NCI-H526 treated with DMSO at 0.1 percent for 48 hours (cell line): ENCODE measurements around the gene SPHK2.
"Not testable (repeated sequence)": the region's sequence is repeated elsewhere in the genome, so short reads cannot be mapped to it uniquely, and the experiment has no call there.

Experiments used
- DNase-seq: peaks from one replicate; lab custom pipeline; 2025; lab: John Stamatoyannopoulos, UW

SPHK2 gene

DNA sequence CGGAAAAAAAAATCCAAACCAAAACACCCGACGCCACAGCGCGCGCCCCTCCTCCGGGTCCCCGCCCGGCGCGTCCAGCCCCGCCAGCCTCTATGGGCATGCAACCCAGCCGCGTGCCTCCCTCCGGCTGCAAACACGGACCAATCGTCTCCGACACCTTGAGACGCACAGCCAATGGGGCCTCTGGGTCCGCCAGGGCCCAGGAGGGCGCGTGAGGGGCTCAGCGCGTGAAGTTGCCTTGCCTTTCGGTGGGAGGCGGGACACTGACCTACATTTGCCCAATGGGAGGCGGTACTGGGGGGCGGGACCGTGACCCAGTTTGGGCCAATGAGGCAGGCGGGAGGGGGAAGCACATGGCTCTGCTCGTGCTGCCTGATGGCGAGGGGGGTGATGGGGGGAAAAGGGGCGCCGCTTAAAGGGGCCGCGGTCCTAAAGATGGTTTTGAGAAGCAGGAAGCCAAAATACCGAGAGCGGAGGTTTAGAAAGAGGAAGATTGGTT lies 18.2 kb downstream of the SPHK2 start:
- peak; percentile 96 for DNase-seq

DNA sequence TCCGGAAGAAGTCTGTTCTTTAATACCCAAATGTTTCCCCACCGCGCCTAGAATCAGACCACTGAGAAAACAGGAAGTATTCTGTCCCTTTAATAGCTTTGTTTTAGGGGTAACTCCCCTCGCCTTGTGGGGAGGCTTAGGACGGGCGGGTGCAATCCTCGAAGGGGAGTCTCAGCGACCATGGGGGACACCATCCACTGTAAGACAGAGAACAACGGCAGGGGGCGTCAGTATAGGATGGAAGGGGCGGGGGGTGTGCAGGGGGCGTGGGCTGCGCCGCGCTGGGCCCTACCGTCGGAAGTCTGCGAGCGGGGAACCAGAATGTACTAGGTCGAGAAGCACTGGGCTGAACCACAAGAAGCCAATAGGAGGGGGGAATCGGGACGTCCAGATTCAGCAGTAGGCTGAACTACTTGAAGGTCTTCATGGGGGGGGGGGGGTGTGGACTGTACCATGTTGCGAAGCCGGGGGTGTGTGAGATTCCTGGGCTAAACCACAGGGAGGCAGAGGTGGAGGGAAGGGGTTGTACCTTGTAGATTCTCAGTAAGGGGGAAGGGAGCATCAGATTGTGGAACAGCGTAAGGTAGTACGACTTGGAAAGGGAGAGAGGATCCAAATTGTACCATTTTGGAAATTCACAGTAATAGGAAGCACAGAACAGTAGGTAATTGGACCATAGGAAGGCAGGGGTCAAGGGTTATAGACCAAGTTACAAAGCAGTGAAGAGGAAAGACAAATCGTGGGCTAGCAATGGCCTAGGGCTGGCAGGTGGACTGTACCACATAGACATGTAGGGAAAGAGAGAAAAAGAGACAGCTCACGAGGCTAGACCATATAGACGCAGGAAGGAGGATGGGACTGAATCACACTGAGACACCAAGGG lies 18.9 kb downstream of the SPHK2 start:
- peak; percentile 87 for DNase-seq

DNA sequence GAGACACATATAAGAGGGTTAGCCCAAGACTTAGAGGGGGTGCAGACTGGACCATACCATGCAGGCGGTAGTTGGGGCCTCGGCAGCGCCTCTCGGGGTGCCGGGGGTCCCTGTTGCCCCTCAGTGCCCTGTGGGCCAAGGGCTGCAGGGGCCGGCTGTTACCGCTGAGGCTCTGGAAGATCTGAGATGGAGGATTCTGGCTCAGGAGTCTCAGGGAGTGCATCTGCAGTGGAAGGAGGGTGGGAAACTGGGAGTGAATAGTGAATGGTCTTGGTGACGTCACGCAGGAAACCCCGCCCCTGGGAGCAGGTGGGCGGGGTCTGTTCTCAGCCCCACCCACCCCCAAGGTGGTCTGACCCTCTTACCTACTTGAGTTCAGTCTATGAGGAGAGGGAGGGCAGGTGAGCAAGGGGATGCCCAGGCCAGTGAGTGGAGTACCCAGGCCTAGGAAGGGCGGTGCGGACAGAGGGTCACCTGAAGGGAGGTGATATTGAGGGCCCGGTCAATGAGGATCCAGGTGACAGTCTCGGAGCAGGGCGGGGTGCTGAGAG lies 19.6 kb downstream of the SPHK2 start:
- no peak for DNase-seq

DNA sequence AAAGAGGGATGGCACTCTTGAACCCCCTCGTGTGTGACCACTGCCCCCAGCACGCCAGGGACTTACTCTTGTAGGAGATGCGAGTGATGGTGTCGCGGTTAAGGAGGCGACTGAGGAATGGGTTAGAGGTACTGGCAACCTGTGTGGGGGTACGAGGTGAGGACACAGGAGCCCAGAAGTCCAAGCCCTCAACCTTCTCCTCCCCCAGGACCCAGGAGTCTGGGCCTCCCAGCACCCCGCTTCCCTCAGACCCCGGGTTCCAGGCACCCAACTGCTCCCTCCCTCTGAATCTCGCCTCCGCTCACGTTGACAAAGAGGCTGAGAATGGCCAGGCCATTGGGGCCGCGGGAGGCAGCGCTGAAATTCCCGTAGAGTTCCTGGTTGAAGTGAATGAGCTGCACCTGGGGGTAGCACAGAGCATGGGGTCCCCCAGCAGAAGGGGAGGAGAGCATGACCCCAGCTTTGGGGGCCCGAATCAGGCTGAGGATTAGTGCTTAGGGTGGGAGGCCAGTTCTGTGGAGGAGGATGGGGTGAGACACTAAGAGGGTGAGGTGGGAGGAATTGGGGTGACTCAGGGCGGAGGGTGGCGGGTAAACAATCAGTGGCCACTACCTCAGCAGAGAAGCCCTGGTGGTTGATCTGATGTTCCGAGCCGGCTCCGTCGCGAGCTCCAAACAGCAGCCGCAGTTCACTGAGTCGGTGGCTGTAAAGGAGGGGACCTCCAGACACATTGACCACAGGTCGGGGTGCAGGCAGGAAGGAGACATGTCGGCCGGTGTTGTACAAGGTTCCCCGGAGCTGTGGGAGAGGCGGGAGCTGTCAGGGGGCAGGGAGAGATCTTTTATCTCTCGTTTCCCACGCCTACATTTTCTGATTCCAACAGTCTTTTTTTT lies 20.4 kb downstream of the SPHK2 start:
- no peak for DNase-seq

DNA sequence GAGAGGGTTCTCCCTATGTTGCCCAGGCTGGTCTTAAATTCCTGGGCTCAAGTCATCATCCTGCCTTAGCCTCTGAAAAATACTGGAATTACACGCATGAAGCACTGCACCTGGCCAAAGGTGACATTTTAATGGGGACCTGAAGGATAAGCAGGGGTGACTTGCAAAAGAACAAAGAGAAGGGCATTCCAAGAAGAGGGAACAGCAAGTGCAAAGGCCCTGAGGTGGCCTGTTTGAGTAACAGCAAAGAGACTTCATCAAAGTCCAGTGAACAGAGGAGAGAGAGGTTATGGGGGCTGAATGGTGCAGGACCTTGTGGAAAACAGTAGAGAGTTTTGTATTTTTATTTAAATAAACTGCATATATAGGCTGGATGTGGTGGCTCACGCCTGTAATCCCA lies 22.5 kb downstream of the SPHK2 start:
- no peak for DNase-seq

DNA sequence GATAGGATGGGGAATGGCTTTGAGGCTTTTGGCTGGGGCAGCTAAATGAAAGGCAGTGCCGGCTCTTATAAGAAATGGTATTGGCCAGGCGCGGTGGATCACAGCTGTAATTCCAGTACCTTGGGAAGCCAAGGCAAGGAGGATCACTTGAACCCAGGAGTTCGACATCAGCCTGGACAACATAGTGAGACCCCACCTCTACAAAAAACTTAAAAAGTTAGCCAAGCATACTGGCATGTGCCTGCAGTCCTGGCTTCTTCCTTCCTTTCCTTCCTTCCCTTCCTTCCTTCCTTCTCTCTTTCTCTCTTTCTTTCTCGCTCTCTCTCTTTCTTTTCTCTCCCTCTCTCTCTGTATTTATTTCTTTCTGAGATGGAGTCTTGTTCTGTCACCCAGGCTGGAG lies 23.6 kb downstream of the SPHK2 start:
- DNase-seq, result no peak

DNA sequence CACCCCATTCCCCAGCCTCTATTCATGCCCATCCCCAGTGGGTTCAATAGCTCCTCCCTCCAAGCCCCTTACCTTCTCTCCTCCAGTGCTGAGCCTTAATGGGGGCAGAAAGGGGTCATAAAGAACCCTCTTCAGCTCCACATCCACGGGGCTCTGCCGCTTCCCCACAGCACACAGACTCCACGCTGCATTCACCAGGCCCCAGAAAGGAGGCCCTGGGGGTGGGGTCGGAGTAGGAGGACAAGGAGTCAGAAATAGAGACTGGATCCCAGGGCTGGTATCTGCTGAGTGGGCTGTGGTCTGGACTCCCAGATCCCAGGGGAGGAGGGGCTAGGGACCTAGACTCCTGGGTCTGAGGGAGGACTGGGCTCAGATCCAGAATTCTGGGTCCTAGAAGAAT lies 25.0 kb downstream of the SPHK2 start:
- no peak for DNase-seq

DNA sequence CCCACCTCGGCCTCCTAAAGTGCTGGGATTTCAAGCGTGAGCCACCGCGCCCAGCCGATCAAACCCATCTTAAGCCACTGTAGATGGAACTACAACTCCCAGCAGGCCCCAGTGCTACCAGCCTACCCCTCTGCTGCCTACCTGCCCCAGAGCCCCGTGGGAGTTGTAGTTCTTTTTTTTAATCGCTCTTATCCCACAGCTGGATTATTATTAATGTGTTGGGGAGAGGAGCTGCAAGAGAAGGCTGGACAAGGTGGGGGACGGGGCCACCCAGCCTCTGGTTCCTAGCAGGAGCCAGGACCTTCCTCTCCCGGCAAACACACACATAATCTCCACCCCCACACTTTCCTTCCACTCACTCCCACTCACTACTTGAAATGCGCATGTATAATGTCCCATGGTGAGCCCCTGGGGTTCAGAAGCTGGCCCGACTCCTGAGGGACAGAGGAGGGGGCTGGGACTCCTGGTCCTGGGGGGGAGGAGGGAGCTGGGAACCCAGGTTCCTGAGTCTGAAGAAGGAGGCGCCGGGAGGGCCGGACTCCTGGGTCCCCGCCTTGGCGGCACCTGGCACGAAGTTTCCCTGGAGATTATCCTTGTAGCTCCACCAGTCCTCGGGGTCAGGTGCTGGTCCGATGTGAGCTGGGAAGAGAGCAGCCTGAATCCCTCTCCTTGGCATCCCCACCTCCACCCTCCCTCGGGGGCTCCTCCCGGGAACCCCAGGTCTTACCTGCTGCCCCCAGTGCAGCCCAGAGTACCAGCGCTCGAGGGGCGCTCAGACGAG lies 25.7 kb downstream of the SPHK2 start:
- peak; percentile 36 for DNase-seq

DNA sequence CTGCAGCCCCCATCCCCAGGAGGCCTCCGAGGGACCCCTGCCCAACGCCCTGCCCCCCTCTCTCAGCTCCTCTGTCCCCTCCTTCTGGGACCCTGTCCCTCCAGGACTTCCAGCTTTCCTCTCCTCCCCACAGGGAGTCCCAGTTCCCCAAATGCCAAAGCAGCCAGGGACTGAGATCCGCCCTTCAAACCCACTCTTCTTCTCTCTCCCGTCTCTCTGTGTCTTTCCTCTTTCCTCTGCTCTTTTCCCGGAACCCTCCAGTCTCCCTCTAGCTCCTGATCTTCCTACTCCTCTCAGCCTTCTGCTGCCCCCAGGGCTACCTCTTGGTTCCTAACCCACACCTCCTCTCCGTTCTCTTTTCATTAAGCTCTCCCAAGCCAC lies 26.3 kb downstream of the SPHK2 start:
- no peak for DNase-seq

DNA sequence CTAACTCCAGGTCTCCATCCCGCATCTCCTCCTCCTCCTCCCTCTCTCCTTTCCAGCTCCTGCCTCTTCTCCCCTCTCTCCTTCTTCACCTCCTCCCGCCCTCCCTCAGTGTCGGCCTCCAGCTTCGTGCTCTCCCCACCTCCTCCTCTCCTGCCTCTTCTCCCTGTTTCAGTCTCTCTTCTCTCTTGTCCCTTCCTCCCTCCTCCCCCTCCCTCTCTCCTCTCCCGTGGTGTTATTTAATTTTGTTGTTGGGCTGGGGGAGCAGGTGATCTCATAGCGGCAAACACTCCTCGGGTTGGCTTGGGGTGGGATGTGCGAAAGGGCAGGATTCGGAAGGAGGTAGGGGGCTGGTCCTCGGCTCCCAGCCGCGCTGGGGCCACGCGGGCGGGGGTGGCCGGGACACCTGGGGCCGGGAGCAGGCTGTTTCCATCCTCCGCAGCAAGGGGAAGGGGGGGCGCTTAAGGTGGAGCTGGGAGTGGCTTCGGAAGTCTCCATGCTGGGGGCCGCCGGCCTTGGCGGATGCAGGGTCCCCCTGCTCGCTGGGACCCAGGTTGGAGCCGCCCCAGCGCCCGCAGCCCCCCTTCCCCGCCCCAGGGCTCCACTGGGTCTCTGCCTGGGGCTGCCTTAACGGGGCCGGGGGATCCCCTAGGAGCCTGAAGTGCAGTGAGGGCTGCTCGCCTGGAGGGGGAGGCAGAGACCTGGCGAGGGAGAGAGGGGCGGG lies 26.9 kb downstream of the SPHK2 start, which contains the start of gene CA11:
Gene CA11, minus strand, starts transcription at position 187 of the 721 bp plus-strand sequence. CDS start 555 bp downstream, outside the sequence.
- peak; percentile 71 for DNase-seq

DNA sequence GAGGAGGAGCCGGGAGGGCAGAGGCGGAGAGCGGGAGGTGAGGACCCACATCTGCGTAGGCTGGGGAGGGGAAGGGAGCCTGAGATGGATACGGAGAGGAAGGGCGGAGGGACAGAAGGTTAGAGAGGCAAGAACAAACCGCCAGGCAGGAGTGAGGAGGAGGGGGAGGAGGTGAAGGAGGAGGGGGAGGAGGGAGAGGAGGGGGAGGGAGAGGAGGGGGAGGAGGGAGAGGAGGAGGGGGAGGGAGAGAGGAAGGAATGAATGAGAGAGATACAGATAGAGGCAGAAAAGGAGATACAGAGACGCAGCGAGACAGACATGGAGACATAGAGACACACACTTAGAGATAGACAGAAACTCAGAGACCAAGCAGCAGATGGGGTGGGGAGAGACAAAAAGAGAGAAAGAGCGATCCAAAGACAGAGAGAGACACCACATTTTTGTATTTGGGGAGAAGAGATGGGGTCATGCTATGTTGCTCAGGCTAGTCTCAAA lies 27.5 kb downstream of the SPHK2 start:
- DNase-seq, result no peak

DNA sequence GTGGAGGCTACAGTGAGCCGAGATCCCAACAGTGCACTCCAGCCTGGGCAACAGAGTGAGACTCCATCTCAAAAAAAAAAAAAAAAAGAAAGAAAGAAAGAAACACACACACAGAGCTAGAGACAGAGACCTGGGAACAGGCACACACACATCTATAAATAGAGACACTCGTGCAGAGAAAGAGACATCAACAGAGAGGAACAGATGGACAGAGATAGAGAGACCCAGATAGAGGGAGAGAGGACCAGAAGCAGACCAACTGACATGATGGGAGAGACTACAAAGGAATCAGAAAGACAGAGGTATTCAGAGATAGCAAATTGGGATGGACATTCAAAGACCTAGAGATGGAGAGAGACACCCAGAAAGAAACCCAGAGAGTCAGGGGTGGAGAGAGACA lies 28.8 kb downstream of the SPHK2 start:
- DNase-seq, result no peak

DNA sequence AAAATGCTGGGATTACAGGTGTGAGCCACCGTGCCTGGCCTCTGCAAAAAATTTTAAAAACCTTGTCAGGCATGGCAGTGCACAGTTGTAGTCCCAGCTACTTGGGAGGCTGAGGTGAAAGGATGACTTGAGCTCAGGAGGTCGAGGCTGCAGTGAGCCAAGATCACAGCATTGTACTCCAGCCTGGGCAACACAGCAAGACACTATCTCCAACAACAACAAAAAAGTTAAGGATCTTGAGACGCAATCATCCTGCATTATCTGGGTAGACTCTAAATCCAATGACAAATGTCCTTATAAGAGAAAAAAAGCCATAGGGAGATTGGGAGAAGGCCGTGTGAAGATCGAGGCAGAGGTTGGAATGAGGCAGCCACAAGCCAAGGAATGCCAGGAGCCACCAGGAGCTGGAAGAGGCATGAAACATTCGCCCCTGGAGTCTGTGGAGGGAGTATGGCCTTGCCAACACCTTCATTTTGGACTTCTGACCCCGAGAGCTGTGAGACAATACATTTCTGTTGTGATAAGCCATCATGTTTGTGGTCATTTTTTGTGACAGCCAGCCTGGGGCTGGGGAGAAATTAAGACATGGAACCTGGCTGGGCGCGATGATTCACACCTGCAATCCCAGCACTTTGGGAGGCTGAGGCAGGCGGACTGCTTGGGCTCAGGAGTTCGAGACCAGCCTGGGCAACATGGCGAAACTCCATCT lies 31.8 kb downstream of the SPHK2 start:
- DNase-seq, result no peak

DNA sequence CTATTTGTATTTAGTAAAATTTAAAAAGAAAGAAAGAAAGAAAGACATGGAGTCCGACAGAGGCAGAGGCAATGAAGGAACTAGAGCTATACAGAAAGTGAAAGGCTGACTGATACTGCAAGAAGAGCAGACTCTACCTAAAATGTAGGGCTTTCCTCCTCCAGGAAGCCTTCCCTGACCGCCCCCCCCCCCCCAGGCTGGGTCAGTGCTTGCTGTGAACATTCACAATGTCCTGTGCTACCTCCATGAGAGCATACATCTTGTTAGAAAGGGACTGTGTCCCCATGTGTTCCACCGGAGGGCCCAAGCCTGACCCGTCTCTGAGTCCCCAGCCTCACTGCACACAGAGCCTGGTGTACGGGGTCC lies 32.4 kb downstream of the SPHK2 start:
- DNase-seq, result no peak

DNA sequence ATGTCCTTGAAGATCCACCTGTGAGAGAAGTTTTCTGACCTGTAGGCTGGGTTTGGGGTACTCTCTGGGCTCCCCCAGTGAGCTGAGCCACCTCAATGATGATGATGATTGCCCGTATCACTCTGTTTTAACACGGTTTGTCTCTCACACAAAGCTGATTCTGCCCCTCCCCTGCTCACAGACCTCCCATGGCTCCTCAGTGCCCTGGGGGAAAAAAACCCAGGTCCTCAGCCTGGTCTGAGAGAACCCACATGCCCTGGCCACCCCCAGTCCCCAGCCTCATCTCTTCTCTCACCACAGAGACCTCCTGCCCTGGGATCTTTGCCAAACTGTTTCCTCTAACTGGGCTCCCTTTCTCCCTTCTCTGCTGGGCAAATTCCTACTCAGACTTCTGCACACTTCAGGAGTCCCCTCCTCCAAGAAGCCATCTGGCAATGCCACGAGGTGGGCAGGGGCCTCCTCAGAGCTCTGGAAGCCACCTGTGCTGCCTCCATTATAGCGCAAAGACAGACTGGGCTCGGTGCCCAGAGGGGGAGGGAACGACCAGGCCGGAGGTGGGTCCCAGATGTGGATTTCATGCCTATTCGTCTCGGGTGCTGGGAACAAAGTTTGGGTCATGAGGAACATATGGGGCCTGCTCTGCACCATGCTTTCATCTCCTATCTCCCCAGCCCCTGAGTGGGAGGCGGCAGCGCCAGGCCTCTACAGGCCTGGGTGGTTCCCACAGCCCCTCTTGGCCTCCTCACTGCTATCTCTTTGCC lies 35.2 kb downstream of the SPHK2 start:
- DNase-seq, result no peak

DNA sequence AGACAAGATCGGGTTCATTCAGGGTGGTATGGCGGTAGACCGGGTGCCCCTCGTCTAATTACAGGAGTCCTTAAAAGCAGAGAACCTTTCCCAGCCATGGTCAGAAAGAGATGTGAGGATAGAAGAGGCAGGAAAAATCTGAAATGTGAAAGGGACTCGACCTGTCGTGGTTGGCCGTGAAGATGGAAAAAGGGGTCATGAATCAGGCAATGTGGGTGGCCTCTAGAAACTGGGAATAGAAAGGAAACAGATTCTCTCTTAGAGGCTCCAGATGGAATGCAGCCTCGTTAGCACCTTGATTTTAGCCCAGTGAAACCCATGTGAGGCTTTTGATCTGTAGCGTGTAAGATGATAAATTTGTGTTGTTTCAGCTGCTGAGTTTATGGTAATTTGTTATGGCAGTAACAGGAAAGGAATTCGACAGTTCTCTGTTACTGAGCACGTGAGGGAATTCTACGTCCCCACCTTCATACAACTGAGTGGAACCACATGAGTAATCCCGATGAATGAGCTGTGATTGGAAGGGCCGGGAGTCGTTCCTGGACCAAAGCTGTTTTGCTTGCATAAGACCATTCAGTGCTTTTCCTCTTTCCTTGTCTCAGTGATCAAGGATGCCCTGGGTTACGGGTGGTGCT lies 37.7 kb downstream of the SPHK2 start:
- DNase-seq, result no peak

DNA sequence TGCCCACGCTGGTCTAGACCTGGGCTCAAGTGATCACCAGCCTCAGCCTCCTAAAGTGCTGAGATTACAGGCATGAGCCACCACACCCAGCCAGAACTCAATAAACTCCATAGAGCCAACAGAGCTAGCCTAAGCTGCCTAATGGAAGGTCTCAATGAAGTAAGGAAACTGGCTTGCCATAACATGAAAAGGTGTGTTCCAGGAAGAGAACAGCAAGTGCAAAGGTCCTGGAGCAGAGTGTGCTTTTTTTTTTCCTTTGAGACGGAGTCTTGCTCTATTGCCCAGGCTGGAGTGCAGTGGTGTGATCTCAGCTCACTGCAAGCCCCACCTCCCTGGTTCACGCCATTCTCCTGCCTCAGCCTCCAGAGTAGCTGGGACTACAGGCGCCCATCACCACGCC lies 38.5 kb downstream of the SPHK2 start:
- not testable (repeated sequence) for DNase-seq

DNA sequence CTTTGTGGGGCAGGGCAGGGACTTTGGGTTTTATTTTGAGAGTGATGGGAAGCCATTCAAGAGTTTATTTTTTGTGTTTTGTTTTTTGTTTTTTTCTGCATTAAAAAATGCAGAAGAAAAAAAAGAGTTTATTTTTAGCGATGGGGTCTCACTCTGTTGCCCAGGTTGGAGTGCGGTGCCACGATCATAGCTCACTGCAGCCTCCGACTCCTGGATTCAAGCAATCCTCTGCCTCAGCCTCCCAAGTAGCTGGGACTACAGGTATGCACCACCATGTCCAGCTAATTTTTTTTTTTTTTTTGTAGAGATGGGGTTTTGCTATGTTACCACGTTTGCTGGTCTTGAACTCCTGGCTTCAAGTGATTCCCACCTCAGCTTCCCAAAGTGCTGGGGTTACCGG lies 39.2 kb downstream of the SPHK2 start:
- DNase-seq, result no peak

DNA sequence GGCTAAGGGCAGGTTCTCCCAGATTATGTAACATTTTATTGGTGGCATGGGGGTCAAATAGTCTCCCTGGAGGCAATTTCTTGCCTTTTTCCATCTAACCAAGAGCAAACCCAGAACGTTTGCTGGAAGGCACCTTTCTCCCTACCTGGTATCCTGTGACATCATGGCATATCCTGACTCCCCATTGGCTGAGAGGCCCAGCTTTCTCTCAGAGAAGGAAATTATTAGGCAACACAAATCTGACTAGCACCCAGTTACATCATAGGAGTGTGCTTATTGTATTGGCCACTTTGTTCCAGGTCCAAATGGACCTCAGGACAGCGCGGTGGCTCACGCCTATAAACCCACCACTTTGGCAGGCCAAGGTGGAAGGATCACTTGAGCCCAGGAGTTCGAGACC lies 40.5 kb downstream of the SPHK2 start:
- DNase-seq, result peak; percentile 18
